Measurements from ENCODE around the gene PALM2AKAP2.

The PALM2AKAP2 gene

GRCh38 chr9:109791003-109791677 lies 11.1 kb downstream of the PALM2AKAP2 start:
- H3K4me3 ChIP-seq (replicated peaks in 1 of 2; ENCODE audit: low read depth in 2 of 2, low read length in 2 of 2): no peak overlapping the region
- DNase-seq (ENCODE audit: low read depth in 2 of 2): no peak
- no peak for TF ChIP-seq CTCF (IDR thresholded peaks at IDR 0.05; ENCODE audit: low read depth, low read length)

- TF ChIP-seq CTCF (IDR thresholded peaks at IDR 0.05; ENCODE audit: low read depth, low read length): no peak
- H3K4me3 ChIP-seq (replicated peaks in 1 of 2; ENCODE audit: low read depth in 2 of 2, low read length in 2 of 2): no peak overlapping the region
- no peak for DNase-seq (ENCODE audit: low read depth in 2 of 2)
These were observed 11.7 kb downstream of the PALM2AKAP2 start for GRCh38 chr9:109791747-109792146.

GRCh38 chr9:109792951-109793546 lies 13.1 kb downstream of the PALM2AKAP2 start:
- DNase-seq (ENCODE audit: low read depth in 2 of 2): peak; percentile 77 to 86
- H3K4me3 ChIP-seq (replicated peaks in 1 of 2; ENCODE audit: low read depth in 2 of 2, low read length in 2 of 2): no peak overlapping the region
- TF ChIP-seq CTCF (IDR thresholded peaks at IDR 0.05; ENCODE audit: low read depth, low read length): no peak

GRCh38 chr9:109793921-109794320 lies 13.9 kb downstream of the PALM2AKAP2 start:
- DNase-seq (ENCODE audit: low read depth in 2 of 2): no peak
- no peak for TF ChIP-seq CTCF (IDR thresholded peaks at IDR 0.05; ENCODE audit: low read depth, low read length)
- H3K4me3 ChIP-seq (replicated peaks in 1 of 2; ENCODE audit: low read depth in 2 of 2, low read length in 2 of 2): no peak overlapping the region

GRCh38 chr9:109794361-109795012 lies 14.5 kb downstream of the PALM2AKAP2 start:
- no peak overlapping the region for H3K4me3 ChIP-seq (replicated peaks in 1 of 2; ENCODE audit: low read depth in 2 of 2, low read length in 2 of 2)
- peak; percentile 14 to 51 for DNase-seq (ENCODE audit: low read depth in 2 of 2)
- no peak for TF ChIP-seq CTCF (IDR thresholded peaks at IDR 0.05; ENCODE audit: low read depth, low read length)

- no peak for TF ChIP-seq CTCF (IDR thresholded peaks at IDR 0.05; ENCODE audit: low read depth, low read length)
- H3K4me3 ChIP-seq (replicated peaks in 1 of 2; ENCODE audit: low read depth in 2 of 2, low read length in 2 of 2): no peak overlapping the region
- no peak for DNase-seq (ENCODE audit: low read depth in 2 of 2)
These were observed 15.6 kb downstream of the PALM2AKAP2 start for GRCh38 chr9:109795613-109796012.
